Activated CD4-positive, alpha-beta memory T cell treated with anti-CD3 and anti-CD28 coated beads, Interleukin-2, amount 10 ng/mL, durations not matched to agents 7 days and 5 days (primary cell): ENCODE results near the gene NKG7. TPM values are rescaled to one million over a fixed set of nuclear protein-coding genes. Genes with fewer than 3 reads are reported as not detected.

Experiments used
- CTCF ChIA-PET: fragments of 350-600 bp; sonication (Branson Sonifier 250); formaldehyde crosslinking; loops from one replicate; lab custom pipeline; 2021; ENCODE audit warnings: antibody characterized with exemption, inconsistent platforms; lab: Charles Lee
- POLR2A ChIA-PET: fragments of 350-600 bp; sonication (Branson Sonifier 250); formaldehyde crosslinking; loops from one replicate; lab custom pipeline; 2021; ENCODE audit warnings: antibody characterized with exemption; lab: Charles Lee
- DNase-seq: peaks from one replicate; pipeline ENCODE4 v3.0.0-alpha.2; 2020
- H3K27ac Mint-ChIP-seq: one replicate; pipeline ENCODE4 v1.8.0; 2021; ENCODE audit warnings: mild to moderate bottlenecking, mixed read lengths
- H3K27me3 Mint-ChIP-seq: one replicate; pipeline ENCODE4 v1.8.0; 2021; ENCODE audit warnings: mixed read lengths
- H3K36me3 Mint-ChIP-seq: one replicate; pipeline ENCODE4 v1.8.0; 2021; ENCODE audit warnings: low read depth, mixed read lengths
- H3K4me1 Mint-ChIP-seq: one replicate; pipeline ENCODE4 v1.8.0; 2021; ENCODE audit warnings: mixed read lengths
- H3K4me3 Mint-ChIP-seq: one replicate; pipeline ENCODE4 v1.8.0; 2021; ENCODE audit warnings: mild to moderate bottlenecking, mixed read lengths
- H3K9me3 Mint-ChIP-seq: one replicate; pipeline ENCODE4 v1.8.0; 2021; ENCODE audit warnings: mixed read lengths
- total RNA-seq, 2 experiments: library from RNA; stranded (reverse); gene quantifications; one replicate each; pipeline ENCODE4 v1.2.3, GENCODE V29; 2021

The NKG7 gene
- total RNA-seq, 2 experiments from 2014 or later, result 417 to 428 TPM

- peaks cover 33% of the 10 kb centered on the region for H3K4me1 Mint-ChIP-seq
- H3K36me3 Mint-ChIP-seq, result peaks cover 32% of the 10 kb centered on the region
- CTCF ChIA-PET, result interaction anchor here (1.1 to 1.3 kb wide), 3 partner anchors 11 to 97 kb away, joined by 3 to 8 read pairs (median 3); no protein-coding TSS in a partner anchor
- no peak overlapping the region for H3K4me3 Mint-ChIP-seq
- no peak for DNase-seq
- POLR2A ChIA-PET, result interaction anchor here (0.6 to 1.4 kb wide), 7 partner anchors 10 to 41 kb away, joined by 3 to 9 read pairs (median 4); partner anchors contain the start of genes ETFB and VSIG10L
- H3K27me3 Mint-ChIP-seq, result no peaks in the 10 kb centered on the region
- H3K9me3 Mint-ChIP-seq, result no peaks in the 10 kb centered on the region
- H3K27ac Mint-ChIP-seq, result peak overlapping the region; percentile 72
Observed at GRCh38 chr19:51354742-51355148, 17.7 kb downstream of the NKG7 start.

GRCh38 chr19:51354103-51354741 lies 18.2 kb downstream of the NKG7 start:
- ChIA-PET POLR2A (interaction anchor here (1.0 to 1.4 kb wide), 6 partner anchors 10 to 41 kb away, joined by 4 to 9 read pairs (median 4); partner anchors contain the start of genes ETFB and VSIG10L), CTCF (interaction anchor here (1.1 to 1.3 kb wide), 3 partner anchors 11 to 96 kb away, joined by 3 to 8 read pairs (median 3); no protein-coding TSS in a partner anchor)
- no peak for DNase-seq
- Mint-ChIP-seq H3K27ac (peak overlapping the region; percentile 72), H3K4me1 (peaks cover 28% of the 10 kb centered on the region), H3K9me3 (no peaks in the 10 kb centered on the region), H3K4me3 (no peak overlapping the region), H3K27me3 (no peaks in the 10 kb centered on the region), H3K36me3 (peaks cover 32% of the 10 kb centered on the region)

GRCh38 chr19:51352783-51353360 lies 19.6 kb downstream of the NKG7 start:
- POLR2A ChIA-PET, result interaction anchor here (1.3 kb wide), 1 partner anchor 10 kb away, joined by 3 read pairs; no protein-coding TSS in a partner anchor
- Mint-ChIP-seq H3K4me3 (no peak overlapping the region), H3K9me3 (no peaks in the 10 kb centered on the region), H3K36me3 (peaks cover 32% of the 10 kb centered on the region), H3K4me1 (peaks cover 27% of the 10 kb centered on the region), H3K27me3 (no peaks in the 10 kb centered on the region), H3K27ac (no peak overlapping the region)
- CTCF ChIA-PET, result no interaction called here
- no peak for DNase-seq

GRCh38 chr19:51351266-51351990 lies 21.0 kb downstream of the NKG7 start:
- no peak for DNase-seq
- H3K4me1 Mint-ChIP-seq, result peaks cover 20% of the 10 kb centered on the region
- no peak overlapping the region for H3K27ac Mint-ChIP-seq
- no peak overlapping the region for H3K4me3 Mint-ChIP-seq
- H3K9me3 Mint-ChIP-seq, result no peaks in the 10 kb centered on the region
- H3K27me3 Mint-ChIP-seq, result no peaks in the 10 kb centered on the region
- ChIA-PET CTCF (interaction anchor here (2.8 kb wide), 1 partner anchor 11 kb away, joined by 9 read pairs; no protein-coding TSS in a partner anchor), POLR2A (interaction anchor here (1.2 to 1.9 kb wide), 5 partner anchors 10 to 66 kb away, joined by 3 to 6 read pairs (median 4); partner anchors contain the start of genes CLDND2, SIGLEC10 and VSIG10L)
- H3K36me3 Mint-ChIP-seq, result peaks cover 35% of the 10 kb centered on the region

- ChIA-PET CTCF (interaction anchor here (1.0 kb wide), 1 partner anchor 51 kb away, joined by 4 read pairs; no protein-coding TSS in a partner anchor), POLR2A (no interaction called here)
- H3K9me3 Mint-ChIP-seq, result no peaks in the 10 kb centered on the region
- H3K4me3 Mint-ChIP-seq, result no peak overlapping the region
- DNase-seq, result no peak
- H3K27ac Mint-ChIP-seq, result no peak overlapping the region
- H3K4me1 Mint-ChIP-seq, result no peaks in the 10 kb centered on the region
- peaks cover 33% of the 10 kb centered on the region for H3K36me3 Mint-ChIP-seq
- no peaks in the 10 kb centered on the region for H3K27me3 Mint-ChIP-seq
Observed at GRCh38 chr19:51347209-51347928, 25.1 kb downstream of the NKG7 start.

- CTCF ChIA-PET, result no interaction called here
- DNase-seq, result no peak
Observed at GRCh38 chr19:51346742-51347141, 25.7 kb downstream of the NKG7 start.

GRCh38 chr19:51345076-51345620 lies 27.3 kb downstream of the NKG7 start:
- CTCF ChIA-PET, result no interaction called here
- POLR2A ChIA-PET, result interaction anchor here (1.3 to 2.1 kb wide), 2 partner anchors 23 to 49 kb away, joined by 3 to 5 read pairs; no protein-coding TSS in a partner anchor
- no peaks in the 10 kb centered on the region for H3K9me3 Mint-ChIP-seq
- H3K27me3 Mint-ChIP-seq, result peaks cover 7% of the 10 kb centered on the region
- H3K4me3 Mint-ChIP-seq, result no peak overlapping the region
- H3K4me1 Mint-ChIP-seq, result no peaks in the 10 kb centered on the region
- no peak for DNase-seq
- H3K27ac Mint-ChIP-seq, result no peak overlapping the region
- peaks cover 18% of the 10 kb centered on the region for H3K36me3 Mint-ChIP-seq

More at GRCh38 chr19:51346742-51347141, 25.7 kb downstream of the NKG7 start:
- Mint-ChIP-seq H3K36me3 (peaks cover 27% of the 10 kb centered on the region), H3K27ac (no peak overlapping the region), H3K9me3 (no peaks in the 10 kb centered on the region), H3K4me1 (no peaks in the 10 kb centered on the region), H3K27me3 (no peaks in the 10 kb centered on the region), H3K4me3 (no peak overlapping the region)
- POLR2A ChIA-PET, result no interaction called here

GRCh38 chr19:51342631-51343569 lies 29.6 kb downstream of the NKG7 start:
- H3K27ac Mint-ChIP-seq, result no peak overlapping the region
- CTCF ChIA-PET, result interaction anchor here (1.0 to 5.0 kb wide), 5 partner anchors 23 to 131 kb away, joined by 3 to 33 read pairs (median 3); no protein-coding TSS in a partner anchor
- H3K4me1 Mint-ChIP-seq, result peaks cover 12% of the 10 kb centered on the region
- no peak for DNase-seq
- peaks cover 7% of the 10 kb centered on the region for H3K27me3 Mint-ChIP-seq
- H3K4me3 Mint-ChIP-seq, result no peak overlapping the region
- no peaks in the 10 kb centered on the region for H3K9me3 Mint-ChIP-seq
- peaks cover 18% of the 10 kb centered on the region for H3K36me3 Mint-ChIP-seq
- POLR2A ChIA-PET, result interaction anchor here (1.0 to 5.2 kb wide), 10 partner anchors 7 to 98 kb away, joined by 3 to 37 read pairs (median 4); partner anchors contain the start of genes CLDND2 and ETFB

- H3K4me1 Mint-ChIP-seq, result peaks cover 12% of the 10 kb centered on the region
- CTCF ChIA-PET, result interaction anchor here (1.0 to 5.0 kb wide), 4 partner anchors 23 to 319 kb away, joined by 3 to 33 read pairs (median 3); no protein-coding TSS in a partner anchor
- H3K27ac Mint-ChIP-seq, result no peak within 1 kb of the TSS
- no peaks in the 10 kb centered on the region for H3K9me3 Mint-ChIP-seq
- POLR2A ChIA-PET, result interaction anchor here (0.7 to 5.2 kb wide), 8 partner anchors 8 to 55 kb away, joined by 3 to 37 read pairs (median 4); partner anchors contain the start of genes CLDND2, ETFB and NKG7
- H3K27me3 Mint-ChIP-seq, result peaks cover 7% of the 10 kb centered on the region
- H3K4me3 Mint-ChIP-seq, result peak within 1 kb of the TSS; percentile 21
- DNase-seq, result no peak
- peaks cover 14% of the 10 kb centered on the region for H3K36me3 Mint-ChIP-seq
Observed at GRCh38 chr19:51341976-51342580, 30.4 kb downstream of the NKG7 start, which contains the start of gene VSIG10L. TSS of gene VSIG10L (minus strand) at chr19:51342139. CDS start at chr19:51342124, 15 bp downstream.

- CTCF ChIA-PET, result interaction anchor here (1.2 to 5.0 kb wide), 4 partner anchors 9 to 320 kb away, joined by 3 to 33 read pairs (median 12); no protein-coding TSS in a partner anchor
- no peaks in the 10 kb centered on the region for H3K9me3 Mint-ChIP-seq
Observed at GRCh38 chr19:51341066-51341465, 31.4 kb downstream of the NKG7 start.

More at GRCh38 chr19:51341066-51341465, 31.4 kb downstream of the NKG7 start:
- no peak for DNase-seq
- POLR2A ChIA-PET, result interaction anchor here (0.8 to 5.2 kb wide), 7 partner anchors 14 to 56 kb away, joined by 3 to 37 read pairs (median 4); partner anchors contain the start of genes CLDND2, ETFB and NKG7
- Mint-ChIP-seq H3K4me3 (peak overlapping the region; percentile 21), H3K27ac (no peak overlapping the region), H3K4me1 (peaks cover 12% of the 10 kb centered on the region), H3K27me3 (peaks cover 7% of the 10 kb centered on the region), H3K36me3 (peaks cover 5% of the 10 kb centered on the region)
